ENCODE results near the gene SHROOM3. TPM values are rescaled to one million over a fixed set of nuclear protein-coding genes. Genes with fewer than 3 reads are reported as not detected.

Gene SHROOM3
- total RNA-seq, 6 experiments from 2014 or later = 15.2 to 35.8 (median 29.9) TPM

GRCh38 chr4:76655566-76656479 is 220.8 kb downstream of the SHROOM3 start:
- intact Hi-C loops (cut with DNase I) = no loop called here
- H3K4me1 ChIP-seq = no peaks in the 10 kb centered on the region
- no peaks in the 10 kb centered on the region for H3K36me3 ChIP-seq
- ATAC-seq = no peak
- no peaks in the 10 kb centered on the region for H3K9me3 ChIP-seq
- no peaks in the 10 kb centered on the region for H3K27me3 ChIP-seq
- no peak for DNase-seq
- TF ChIP-seq CTCF (IDR thresholded peaks at IDR 0.05) = no peak
- no peak for TF ChIP-seq POLR2A (IDR thresholded peaks at IDR 0.05)
- no peak overlapping the region for H3K4me3 ChIP-seq
- no peak overlapping the region for H3K27ac ChIP-seq
- 80% methylated on average over 4 of the region's 6 CpGs for WGBS (ENCODE audit: insufficient coverage, low coverage, low lambda C conversion rate, missing lambda C conversion rate)

- intact Hi-C loops (cut with DNase I) = no loop called here
- ATAC-seq = no peak
- H3K27me3 ChIP-seq = no peaks in the 10 kb centered on the region
- no peaks in the 10 kb centered on the region for H3K9me3 ChIP-seq
- H3K4me3 ChIP-seq = no peak overlapping the region
- DNase-seq = no peak
- H3K36me3 ChIP-seq = no peaks in the 10 kb centered on the region
- TF ChIP-seq POLR2A (IDR thresholded peaks at IDR 0.05) = no peak
- H3K27ac ChIP-seq = no peak overlapping the region
- 100% methylated on average over 1 of the region's 2 CpGs for WGBS (ENCODE audit: insufficient coverage, low coverage, low lambda C conversion rate, missing lambda C conversion rate)
- H3K4me1 ChIP-seq = no peaks in the 10 kb centered on the region
Measured at GRCh38 chr4:76657443-76657842, 222.4 kb downstream of the SHROOM3 start.

GRCh38 chr4:76658231-76659102 is 223.4 kb downstream of the SHROOM3 start:
- ATAC-seq (no peak), DNase-seq (no peak)
- Histone ChIP-seq H3K4me1 (no peaks in the 10 kb centered on the region), H3K36me3 (no peaks in the 10 kb centered on the region), H3K9me3 (no peaks in the 10 kb centered on the region), H3K27me3 (no peaks in the 10 kb centered on the region), H3K4me3 (no peak overlapping the region), H3K27ac (no peak overlapping the region)
- no peak for TF ChIP-seq POLR2A (IDR thresholded peaks at IDR 0.05)
- TF ChIP-seq CTCF (IDR thresholded peaks at IDR 0.05) = no peak
- intact Hi-C loops (cut with DNase I) = no loop called here
- WGBS (ENCODE audit: insufficient coverage, low coverage, low lambda C conversion rate, missing lambda C conversion rate) = 80% methylated on average over 3 of the region's 3 CpGs

- TF ChIP-seq CTCF (IDR thresholded peaks at IDR 0.05) = no peak
- TF ChIP-seq POLR2A (IDR thresholded peaks at IDR 0.05) = no peak
- 71% methylated on average over 1 of the region's 1 CpG for WGBS (ENCODE audit: insufficient coverage, low coverage, low lambda C conversion rate, missing lambda C conversion rate)
- Histone ChIP-seq H3K27me3 (no peaks in the 10 kb centered on the region), H3K27ac (no peak overlapping the region), H3K4me1 (no peaks in the 10 kb centered on the region), H3K4me3 (no peak overlapping the region), H3K36me3 (no peaks in the 10 kb centered on the region), H3K9me3 (no peaks in the 10 kb centered on the region)
- DNase-seq = no peak
- no peak for ATAC-seq
- intact Hi-C loops (cut with DNase I) = no loop called here
Measured at GRCh38 chr4:76659103-76659490, 224.1 kb downstream of the SHROOM3 start.
